Breast epithelium (tissue), 4 donors: Measurements from ENCODE around the gene RPS2. TPM values are rescaled to one million over a fixed set of nuclear protein-coding genes. Genes with fewer than 3 reads are reported as not detected.
A peak's percentile ranks its signal among the peaks of the same experiment; 100 is the strongest.

Experiments
- DNase-seq, 2 donors: peaks; one replicate each; pipeline ENCODE4 v3.0.0-alpha.2; 2019; ENCODE audit warnings: low spot score in 2 of 2
- H3K27ac ChIP-seq, 2 donors: fragments of 200-600 bp; sonication (generic) in 1 of 2; one replicate each; pipeline ENCODE4 v1.5.1; 2016 to 2019; ENCODE audit warnings: mild to moderate bottlenecking in 1 of 2
- H3K27me3 ChIP-seq, 2 donors: fragments of 200-600 bp; sonication (generic) in 1 of 2; one replicate each; pipeline versions ENCODE4 v1.5.1 to v1.6.0; 2017 to 2019; ENCODE audit warnings: control low read depth in 1 of 2, mild to moderate bottlenecking in 1 of 2
- H3K36me3 ChIP-seq: fragments of 200-600 bp; one replicate; pipeline ENCODE4 v1.5.1; 2019
- H3K4me1 ChIP-seq, 2 donors: fragments of 200-600 bp; sonication (generic); one replicate each; pipeline ENCODE4 v1.5.1; 2016 to 2019; ENCODE audit warnings: control low read depth in 1 of 2
- H3K4me3 ChIP-seq, 3 donors: fragments of 200-600 bp; sonication (generic); 1 replicate in 2 of 3; 2 replicates in 1 of 3; pipeline ENCODE4 v1.5.1; 2016 to 2019; ENCODE audit warnings: mild to moderate bottlenecking in 3 of 3, moderate library complexity in 2 of 3
- H3K9me3 ChIP-seq, 2 donors: fragments of 200-600 bp; sonication (generic) in 1 of 2; one replicate each; pipeline ENCODE4 v1.5.1; 2016 to 2019; ENCODE audit warnings: control low read depth in 1 of 2
- POLR2A ChIP-seq: fragments of 450-650 bp; IDR thresholded peaks from one replicate; pipeline ENCODE4 v1.6.1; 2016; ENCODE audit warnings: antibody characterized with exemption, mild to moderate bottlenecking, moderate library complexity
- POLR2AphosphoS5 ChIP-seq, 3 donors: sonication (generic); formaldehyde crosslinking; IDR thresholded peaks; one replicate each; pipeline ENCODE4 v1.6.1; 2017; ENCODE audit warnings: antibody characterized with exemption in 3 of 3
- intact Hi-C: fragments of 100-400 bp; cut with DNase I; formaldehyde crosslinking; loops from one replicate; pipeline ENCODE4 v1.15.1; 2023; ENCODE audit warnings: low total_unique reads
- total RNA-seq, 3 donors: library from RNA; depleted of rRNA; stranded (reverse); fragments of >200 nt; gene quantifications; one replicate each; pipeline ENCODE4 v1.1.0, GENCODE V29; 2016
- TF ChIP-seq, protein P1 (sequence below), 3 donors: fragments of 450-650 bp; IDR thresholded peaks; one replicate each; pipeline ENCODE4 v1.5.1; 2016 to 2017; ENCODE audit warnings: antibody characterized with exemption in 3 of 3, mild to moderate bottlenecking in 3 of 3, moderate library complexity in 3 of 3

The RPS2 gene
- total RNA-seq, 3 donors from 2014 or later = 1,340 to 2,607 (median 1,661) TPM

- H3K4me1 ChIP-seq = peaks cover 5 to 12% of the 10 kb centered on the region in 2 donors
- peaks cover 0 to 14% of the 10 kb centered on the region in 2 donors for H3K27me3 ChIP-seq
- peaks cover 6% of the 10 kb centered on the region for H3K36me3 ChIP-seq
- no peak overlapping the region for H3K27ac ChIP-seq
- H3K9me3 ChIP-seq = no peaks in the 10 kb centered on the region
- peak overlapping the region in 2 of 3 donors; percentile 36 to 60 for H3K4me3 ChIP-seq
- intact Hi-C loops = no loop called here
- TF ChIP-seq, protein P1, sequence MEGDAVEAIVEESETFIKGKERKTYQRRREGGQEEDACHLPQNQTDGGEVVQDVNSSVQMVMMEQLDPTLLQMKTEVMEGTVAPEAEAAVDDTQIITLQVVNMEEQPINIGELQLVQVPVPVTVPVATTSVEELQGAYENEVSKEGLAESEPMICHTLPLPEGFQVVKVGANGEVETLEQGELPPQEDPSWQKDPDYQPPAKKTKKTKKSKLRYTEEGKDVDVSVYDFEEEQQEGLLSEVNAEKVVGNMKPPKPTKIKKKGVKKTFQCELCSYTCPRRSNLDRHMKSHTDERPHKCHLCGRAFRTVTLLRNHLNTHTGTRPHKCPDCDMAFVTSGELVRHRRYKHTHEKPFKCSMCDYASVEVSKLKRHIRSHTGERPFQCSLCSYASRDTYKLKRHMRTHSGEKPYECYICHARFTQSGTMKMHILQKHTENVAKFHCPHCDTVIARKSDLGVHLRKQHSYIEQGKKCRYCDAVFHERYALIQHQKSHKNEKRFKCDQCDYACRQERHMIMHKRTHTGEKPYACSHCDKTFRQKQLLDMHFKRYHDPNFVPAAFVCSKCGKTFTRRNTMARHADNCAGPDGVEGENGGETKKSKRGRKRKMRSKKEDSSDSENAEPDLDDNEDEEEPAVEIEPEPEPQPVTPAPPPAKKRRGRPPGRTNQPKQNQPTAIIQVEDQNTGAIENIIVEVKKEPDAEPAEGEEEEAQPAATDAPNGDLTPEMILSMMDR (IDR thresholded peaks at IDR 0.05) = no peak
- no peak for TF ChIP-seq POLR2AphosphoS5 (IDR thresholded peaks at IDR 0.05)
- no peak for TF ChIP-seq POLR2A
- DNase-seq = no peak
Observed at GRCh38 chr16:1980030-1980769, 15.6 kb upstream of the RPS2 start.

GRCh38 chr16:1979271-1980029, 14.8 kb upstream of the RPS2 start:
- intact Hi-C loops = no loop called here
- TF ChIP-seq POLR2A (no peak), POLR2AphosphoS5 (IDR thresholded peaks at IDR 0.05) (no peak)
- TF ChIP-seq, protein P1 (IDR thresholded peaks at IDR 0.05) = no peak
- H3K4me3 ChIP-seq = peak overlapping the region in 2 of 3 donors; percentile 36 to 60

GRCh38 chr16:1978476-1979120, 14.0 kb upstream of the RPS2 start:
- peak overlapping the region in 2 of 3 donors; percentile 36 to 60 for H3K4me3 ChIP-seq
- H3K4me1 ChIP-seq = peaks cover 0 to 4% of the 10 kb centered on the region in 2 donors
- peaks cover 0 to 14% of the 10 kb centered on the region in 2 donors for H3K27me3 ChIP-seq
- intact Hi-C loops = no loop called here
- peak overlapping the region; percentile 38 to 51 for H3K27ac ChIP-seq
- peaks cover 10% of the 10 kb centered on the region for H3K36me3 ChIP-seq
- H3K9me3 ChIP-seq = no peaks in the 10 kb centered on the region
- no peak for TF ChIP-seq POLR2AphosphoS5 (IDR thresholded peaks at IDR 0.05)
- no peak for TF ChIP-seq POLR2A
- TF ChIP-seq, protein P1 (IDR thresholded peaks at IDR 0.05) = no peak
- DNase-seq = no peak

More at GRCh38 chr16:1979271-1980029, 14.8 kb upstream of the RPS2 start:
- no peaks in the 10 kb centered on the region for H3K9me3 ChIP-seq
- peak overlapping the region; percentile 38 to 51 for H3K27ac ChIP-seq
- peaks cover 0 to 5% of the 10 kb centered on the region in 2 donors for H3K4me1 ChIP-seq
- peak in 1 of 2 donors; percentile 84 for DNase-seq
- peaks cover 0 to 14% of the 10 kb centered on the region in 2 donors for H3K27me3 ChIP-seq
- H3K36me3 ChIP-seq = peaks cover 10% of the 10 kb centered on the region

- H3K4me1 ChIP-seq = peaks cover 4% of the 10 kb centered on the region in 2 donors
- H3K9me3 ChIP-seq = no peaks in the 10 kb centered on the region
- intact Hi-C loops = no loop called here
- H3K36me3 ChIP-seq = peaks cover 10% of the 10 kb centered on the region
- TF ChIP-seq POLR2A = no peak
- no peak for TF ChIP-seq POLR2AphosphoS5 (IDR thresholded peaks at IDR 0.05)
- TF ChIP-seq, protein P1 (IDR thresholded peaks at IDR 0.05) = no peak
- H3K27me3 ChIP-seq = peaks cover 0 to 14% of the 10 kb centered on the region in 2 donors
- H3K27ac ChIP-seq = no peak overlapping the region
- no peak overlapping the region for H3K4me3 ChIP-seq
- no peak for DNase-seq
Observed at GRCh38 chr16:1977875-1978268, 13.2 kb upstream of the RPS2 start.
